CMK (cell line): ENCODE data around the gene TGFB1.
"Not testable (repeated sequence)": the region's sequence is repeated elsewhere in the genome, so short reads cannot be mapped to it uniquely, and the experiment has no call there.

Experiments used
- DNase-seq: peaks from one replicate; pipeline ENCODE4 v3.0.0-alpha.2; 2010; ENCODE audit warnings: low read depth

The TGFB1 gene

DNA sequence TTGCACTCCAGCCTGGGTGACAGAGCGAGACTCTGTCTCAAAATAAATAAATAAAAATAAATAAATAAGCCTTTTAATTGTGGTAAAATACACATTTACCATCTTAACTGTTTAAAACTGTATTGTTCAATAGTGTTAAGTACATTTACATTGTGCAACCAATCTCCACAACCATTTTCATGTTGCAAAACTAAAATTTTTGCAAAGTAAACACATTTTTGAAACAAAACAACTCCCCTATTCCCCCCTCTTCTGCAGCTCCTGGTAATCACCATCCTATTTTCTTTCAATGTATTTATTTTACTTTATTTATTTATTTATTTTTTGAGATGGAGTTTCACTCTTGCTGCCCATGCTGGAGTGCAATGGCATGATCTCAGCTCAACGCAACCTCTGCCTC lies 16.0 kb upstream of the TGFB1 start:
- no peak for DNase-seq

GRCh38 chr19:41367848-41368301 lies 14.2 kb upstream of the TGFB1 start:
- DNase-seq = no peak

DNA sequence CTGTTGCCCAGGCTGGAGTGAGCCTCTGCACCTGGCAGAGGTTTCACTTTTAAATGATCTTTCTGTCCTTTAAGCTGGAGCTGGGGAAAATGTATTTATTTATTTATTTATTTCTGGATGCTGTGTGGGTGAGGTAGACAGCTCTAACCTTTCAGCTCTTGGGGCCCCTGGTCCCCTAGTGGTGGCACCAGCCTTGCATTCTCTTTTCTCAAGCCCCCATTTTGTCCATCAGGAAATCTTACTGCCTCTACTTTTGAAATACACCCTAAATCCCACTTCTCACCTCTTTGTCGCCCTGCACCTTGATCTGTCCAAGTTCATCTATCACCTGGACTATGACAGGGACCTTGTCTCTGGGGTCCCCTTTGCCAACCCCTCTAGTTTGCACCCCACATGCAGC lies 12.4 kb upstream of the TGFB1 start:
- DNase-seq = no peak

DNA sequence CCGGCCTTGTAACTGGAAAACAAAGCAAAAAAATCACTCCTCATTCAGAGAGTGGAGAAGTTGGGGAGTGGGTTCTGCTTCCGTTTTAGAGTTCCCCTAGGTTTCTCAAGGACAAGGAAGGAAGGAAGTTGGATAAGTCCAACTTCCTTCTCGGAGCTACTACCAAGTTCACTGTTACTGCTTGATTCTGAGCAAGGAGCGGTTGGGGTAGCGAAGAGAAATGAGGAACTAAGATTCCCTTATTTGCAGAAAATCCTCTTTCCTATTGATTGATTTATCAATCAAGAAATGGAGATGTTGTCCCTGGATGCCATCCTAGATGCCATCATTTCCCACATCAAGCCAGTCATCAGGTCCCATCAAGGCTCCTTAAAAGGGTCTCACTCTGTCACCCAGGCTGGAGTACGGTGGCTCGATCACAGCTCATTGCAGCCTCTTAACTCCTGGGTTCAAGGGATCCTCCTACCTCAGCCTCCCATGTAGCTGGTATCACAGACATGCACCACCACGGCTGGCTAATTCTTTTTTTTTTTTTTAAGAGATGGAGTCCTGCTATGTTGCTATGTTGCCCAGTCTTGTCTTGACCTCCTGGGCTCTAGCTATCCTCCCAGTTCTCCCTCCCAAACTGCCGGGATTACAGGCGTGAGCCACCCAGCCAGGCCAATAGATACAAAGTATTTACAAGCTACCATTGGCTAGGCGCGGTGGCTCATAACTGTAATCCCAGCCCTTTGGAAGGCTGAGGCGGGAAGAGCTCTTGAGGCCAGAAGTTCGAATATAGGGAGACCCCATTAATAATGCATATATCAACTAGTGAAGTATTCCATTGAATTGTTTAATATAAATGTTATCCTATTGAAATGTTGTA lies 11.0 kb upstream of the TGFB1 start:
- no peak for DNase-seq

GRCh38 chr19:41363753-41364523 lies 10.2 kb upstream of the TGFB1 start, which contains the start of gene B9D2:
Gene B9D2, minus strand, starts transcription at chr19:41364149. Its CDS starts 630 bp downstream, at chr19:41363519.
- peak; percentile 95 for DNase-seq

- no peak for DNase-seq
Observed at GRCh38 chr19:41363371-41363752, 9.6 kb upstream of the TGFB1 start.

DNA sequence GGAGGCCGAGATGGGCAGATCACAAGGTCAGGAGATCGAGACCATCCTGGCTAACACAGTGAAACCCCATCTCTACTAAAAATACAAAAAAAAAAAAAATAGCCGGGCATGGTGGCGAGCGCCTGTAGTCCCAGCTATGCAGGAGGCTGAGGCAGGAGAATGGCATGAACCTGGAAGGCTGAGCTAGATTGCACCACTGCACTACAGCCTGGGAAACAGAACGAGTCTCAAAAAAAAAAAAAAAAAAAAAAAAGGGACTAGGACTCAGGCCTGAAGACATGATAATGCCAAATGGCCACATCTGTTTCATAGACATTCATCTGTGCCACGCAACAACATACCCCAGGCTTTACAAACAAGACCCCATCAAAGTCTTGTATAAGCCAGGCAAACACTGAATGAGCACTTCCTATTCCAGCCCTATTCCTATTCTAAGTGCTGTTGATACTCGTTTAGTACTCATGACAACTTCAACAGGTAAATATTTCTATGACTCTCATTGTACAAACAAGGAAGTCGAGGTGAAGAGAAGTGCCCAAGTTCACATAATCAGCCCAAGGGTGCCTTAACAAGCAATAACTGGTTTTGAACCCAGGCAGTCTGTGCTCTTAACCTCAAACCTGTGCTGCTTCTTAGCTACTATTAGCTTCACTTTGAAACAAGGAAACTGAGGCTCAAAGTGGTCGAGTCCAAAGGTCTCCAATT lies 8.6 kb upstream of the TGFB1 start:
- no peak for DNase-seq

- no peak for DNase-seq
Observed at GRCh38 chr19:41359741-41360140, 6.0 kb upstream of the TGFB1 start.

DNA sequence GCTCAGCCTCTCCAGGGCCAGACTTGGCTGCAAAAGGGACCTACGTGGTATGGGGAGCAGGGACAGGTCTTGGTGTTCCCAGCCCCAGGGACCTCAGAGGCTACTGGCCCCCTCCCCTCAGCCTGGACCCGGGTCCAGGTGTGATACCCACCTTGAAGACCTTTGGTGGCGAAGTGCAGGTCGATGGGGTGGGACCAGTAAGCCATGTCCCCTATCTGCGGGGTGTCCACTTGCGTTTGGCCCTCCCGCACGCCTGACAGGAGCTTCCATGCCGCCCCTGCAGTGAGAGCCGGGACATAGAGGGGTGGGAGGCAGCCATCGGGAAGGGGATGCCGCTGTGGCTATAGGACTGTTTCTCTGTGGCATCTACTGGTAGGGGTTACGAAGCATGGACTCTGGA lies 4.0 kb upstream of the TGFB1 start:
- DNase-seq = no peak

DNA sequence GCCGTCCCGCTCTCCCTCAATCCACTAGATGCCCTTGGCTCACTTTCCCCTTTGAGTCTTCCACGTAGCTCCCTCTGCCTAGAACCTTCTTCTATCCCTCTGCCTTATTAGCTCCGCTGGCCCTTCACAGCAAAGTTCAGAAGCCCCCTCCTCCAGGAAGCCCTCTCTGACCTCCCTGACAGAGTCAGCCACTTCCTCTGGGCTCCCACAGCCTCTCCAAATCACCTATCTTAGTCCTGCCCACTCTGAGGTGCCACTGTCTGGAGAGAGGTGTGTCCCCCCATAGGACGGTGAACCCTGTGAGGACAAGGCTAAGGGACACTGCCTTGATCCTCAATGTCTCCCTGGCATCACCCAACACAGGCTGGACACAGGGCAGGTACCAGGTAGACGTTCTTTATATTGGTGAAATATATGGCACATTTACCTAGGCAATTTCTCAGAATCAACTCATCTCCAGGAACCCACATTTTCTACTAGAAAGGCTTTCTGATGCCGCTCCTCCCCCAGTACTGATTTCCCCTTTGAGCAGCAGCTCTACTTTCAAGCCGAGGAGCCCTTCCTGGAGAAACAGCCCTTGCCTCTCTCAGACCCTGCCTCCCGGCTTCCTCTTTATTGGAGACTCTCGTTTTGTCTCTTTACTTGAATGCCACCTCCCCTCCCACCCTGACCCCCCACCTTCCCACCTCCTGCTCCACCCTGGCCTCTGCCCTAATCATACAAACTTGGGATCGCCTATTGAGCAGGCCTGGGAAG lies 3.4 kb upstream of the TGFB1 start:
- no peak for DNase-seq

GRCh38 chr19:41355802-41356201 lies 2.1 kb upstream of the TGFB1 start:
- no peak for DNase-seq

DNA sequence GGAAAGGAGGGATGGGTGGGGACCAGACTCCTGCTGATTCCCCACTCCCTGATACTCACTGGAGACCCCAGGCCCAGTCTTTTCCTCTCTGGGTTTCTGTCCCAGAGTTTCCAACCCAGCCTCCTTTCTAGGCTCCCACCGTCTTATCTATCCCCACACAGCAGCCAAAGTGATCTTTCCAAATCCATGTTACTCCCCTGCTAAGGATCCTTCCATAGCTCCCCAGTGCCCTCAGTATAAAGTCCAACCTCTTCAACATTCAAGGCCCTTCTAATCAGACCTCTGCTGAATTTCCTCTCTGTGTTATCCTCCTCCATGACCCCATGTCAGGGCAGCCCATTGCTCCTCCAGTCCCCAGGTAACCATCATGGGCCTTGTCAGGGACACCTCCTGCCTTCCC lies 1.3 kb upstream of the TGFB1 start:
- no peak for DNase-seq

GRCh38 chr19:41354343-41354953 lies 726 bp upstream of the TGFB1 start:
- DNase-seq = no peak

- peak; percentile 54 for DNase-seq
Observed at GRCh38 chr19:41352609-41353465, 885 bp downstream of the TGFB1 start.

DNA sequence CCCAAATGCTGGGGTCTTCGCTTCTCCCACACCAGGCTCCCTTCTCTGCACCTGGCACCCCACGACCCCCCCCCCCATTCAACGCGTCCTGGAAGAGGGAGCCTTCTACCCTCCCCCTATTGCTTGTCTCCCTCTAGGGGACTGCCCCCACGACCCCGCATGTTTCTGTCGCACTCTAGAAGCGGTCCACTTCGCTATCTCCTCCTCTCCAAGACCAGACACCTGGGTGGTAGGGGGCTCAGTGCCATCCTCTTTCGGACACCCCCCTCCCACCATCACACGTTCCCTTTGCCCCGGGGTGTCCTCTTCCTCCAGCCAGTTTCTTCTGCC lies 1.5 kb downstream of the TGFB1 start:
- no peak for DNase-seq

DNA sequence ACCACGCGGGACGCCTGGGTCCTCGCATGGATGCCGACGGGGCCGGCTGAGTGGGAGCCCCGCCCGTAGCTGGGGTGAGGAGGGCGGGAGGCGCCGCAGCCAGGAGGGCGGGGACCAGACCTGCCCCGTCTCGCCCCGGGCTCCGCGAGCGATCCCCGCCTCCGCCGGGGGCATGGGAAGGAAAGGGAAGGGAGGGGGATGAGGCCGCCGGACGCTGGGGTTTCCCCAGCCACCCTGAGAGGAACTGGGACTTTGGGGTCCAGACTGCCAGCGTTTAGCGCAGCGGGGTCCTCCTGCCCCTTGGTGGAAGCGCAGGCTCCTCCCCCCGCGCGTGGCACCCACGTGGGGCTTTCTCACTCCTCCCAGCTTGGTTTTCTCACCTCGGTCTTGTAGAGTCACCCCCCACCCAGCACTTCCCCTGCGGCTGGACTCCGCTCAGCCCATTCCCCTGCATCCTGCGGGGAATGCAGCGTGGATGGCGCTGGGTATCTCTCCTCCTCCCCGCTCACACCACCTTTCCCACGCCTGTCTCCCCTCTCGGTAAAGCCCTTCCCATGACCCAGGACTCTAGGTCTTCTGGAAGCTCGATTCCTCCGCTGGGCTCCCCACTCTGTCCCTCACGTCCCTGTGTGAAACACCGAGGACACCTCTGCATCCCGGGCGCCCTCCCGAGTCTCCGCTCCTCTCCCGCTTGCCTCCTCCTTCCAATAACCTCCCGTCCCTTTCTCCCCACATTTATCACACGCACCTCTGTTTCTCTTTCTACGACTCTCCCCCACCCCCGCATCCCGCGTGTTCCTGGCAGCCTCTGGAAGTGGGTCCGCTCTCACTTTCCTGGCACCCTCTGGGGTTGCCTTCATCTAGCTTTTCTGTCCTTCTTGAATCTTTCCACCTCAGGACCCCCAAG lies 2.1 kb downstream of the TGFB1 start:
- peak; percentile 91 for DNase-seq

DNA sequence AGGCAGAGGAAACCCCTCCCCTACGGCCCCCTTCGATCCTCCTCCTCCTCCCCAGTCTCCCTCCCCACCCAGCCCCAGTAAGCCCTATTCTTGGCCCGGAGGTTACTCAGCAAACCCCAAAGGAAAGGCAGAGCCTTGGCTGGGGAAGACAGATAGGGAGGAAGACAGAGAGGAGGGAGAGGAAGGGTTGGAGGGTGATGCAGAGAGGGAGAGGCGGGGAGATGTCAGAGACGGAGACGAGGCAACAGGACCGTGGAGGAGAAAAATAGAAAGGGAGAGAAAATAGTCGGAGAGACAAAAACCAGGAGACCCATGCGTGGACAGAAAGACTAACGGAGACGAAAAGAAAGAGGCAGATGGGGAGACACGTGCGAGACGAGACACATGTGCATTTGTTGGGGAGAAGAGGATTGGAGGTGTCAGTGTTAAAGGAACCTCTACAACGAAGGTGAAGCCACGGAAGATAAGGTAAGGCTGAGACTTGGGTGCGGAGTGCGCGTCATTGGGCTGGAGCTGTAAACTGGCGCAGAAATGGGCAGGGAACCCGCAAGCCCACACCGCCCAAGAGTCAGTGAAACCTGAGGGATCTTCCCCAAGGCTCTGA lies 2.9 kb downstream of the TGFB1 start:
- DNase-seq = peak; percentile 89

GRCh38 chr19:41346916-41347315 lies 6.8 kb downstream of the TGFB1 start:
- DNase-seq = not testable (repeated sequence)

DNA sequence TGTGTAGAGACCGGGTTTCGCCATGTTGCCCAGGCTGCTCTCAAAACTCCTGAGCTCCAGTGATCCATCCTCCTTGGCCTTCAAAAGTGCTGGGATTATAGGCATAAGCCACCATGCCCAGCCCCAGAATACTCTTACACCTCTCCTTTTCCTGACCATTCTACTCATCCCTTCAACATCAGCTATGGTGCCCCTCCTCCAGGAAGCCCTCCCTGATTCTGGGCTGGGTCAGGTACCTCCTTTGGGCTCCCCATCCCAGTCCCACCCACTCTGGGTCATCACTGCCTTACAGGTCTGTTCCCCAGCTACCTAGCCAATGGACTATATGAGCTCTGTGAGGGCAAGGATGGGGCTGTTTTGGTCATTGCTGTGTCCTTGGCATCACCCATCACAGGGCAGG lies 9.6 kb downstream of the TGFB1 start:
- no peak for DNase-seq
